Measurements from ENCODE around the gene DUSP5. TPM values are rescaled to one million over a fixed set of nuclear protein-coding genes. Genes with fewer than 3 reads are reported as not detected.

The DUSP5 gene
- total RNA-seq, 1 donor from 2014 or later: 5.2 TPM

- Histone ChIP-seq H3K27ac (ENCODE audit: low read depth, low read length) (no peak overlapping the region), H3K9me3 (ENCODE audit: control insufficient read depth in 3 of 3, low read length in 3 of 3) (no peaks in the 10 kb centered on the region), H3K4me1 (ENCODE audit: control insufficient read depth in 3 of 3, insufficient read depth in 3 of 3, low read length in 3 of 3) (peaks cover 0 to 13% (median 10%) of the 10 kb centered on the region in 3 donors), H3K9ac (ENCODE audit: low read depth in 1 of 3, low read length in 3 of 3) (no peak overlapping the region), H3K4me3 (ENCODE audit: low read length in 3 of 3) (no peak overlapping the region), H3K27me3 (ENCODE audit: control insufficient read depth in 3 of 3, insufficient read depth in 3 of 3, low read length in 3 of 3) (no peaks in the 10 kb centered on the region), H3K36me3 (ENCODE audit: control insufficient read depth in 3 of 3, insufficient read depth in 3 of 3, low read length in 3 of 3) (peaks cover 0 to 3% (median 3%) of the 10 kb centered on the region in 3 donors)
Observed at GRCh38 chr10:110513949-110514348, 16.2 kb downstream of the DUSP5 start.

- Histone ChIP-seq H3K4me1 (ENCODE audit: control insufficient read depth in 3 of 3, insufficient read depth in 3 of 3, low read length in 3 of 3) (peaks cover 0 to 13% (median 4%) of the 10 kb centered on the region in 3 donors), H3K9me3 (ENCODE audit: control insufficient read depth in 3 of 3, low read length in 3 of 3) (no peaks in the 10 kb centered on the region), H3K27me3 (ENCODE audit: control insufficient read depth in 3 of 3, insufficient read depth in 3 of 3, low read length in 3 of 3) (no peaks in the 10 kb centered on the region), H3K36me3 (ENCODE audit: control insufficient read depth in 3 of 3, insufficient read depth in 3 of 3, low read length in 3 of 3) (peaks cover 0 to 3% (median 3%) of the 10 kb centered on the region in 3 donors), H3K27ac (ENCODE audit: low read depth, low read length) (no peak overlapping the region), H3K9ac (ENCODE audit: low read depth in 1 of 3, low read length in 3 of 3) (no peak overlapping the region), H3K4me3 (ENCODE audit: low read length in 3 of 3) (no peak overlapping the region)
Observed at GRCh38 chr10:110514848-110515247, 17.1 kb downstream of the DUSP5 start.

GRCh38 chr10:110516815-110517492, 19.2 kb downstream of the DUSP5 start:
- Histone ChIP-seq H3K4me1 (ENCODE audit: control insufficient read depth in 3 of 3, insufficient read depth in 3 of 3, low read length in 3 of 3) (peaks cover 0 to 9% (median 2%) of the 10 kb centered on the region in 3 donors), H3K27me3 (ENCODE audit: control insufficient read depth in 3 of 3, insufficient read depth in 3 of 3, low read length in 3 of 3) (no peaks in the 10 kb centered on the region), H3K36me3 (ENCODE audit: control insufficient read depth in 3 of 3, insufficient read depth in 3 of 3, low read length in 3 of 3) (no peaks in the 10 kb centered on the region), H3K9ac (ENCODE audit: low read depth in 1 of 3, low read length in 3 of 3) (no peak overlapping the region), H3K27ac (ENCODE audit: low read depth, low read length) (no peak overlapping the region), H3K4me3 (ENCODE audit: low read length in 3 of 3) (no peak overlapping the region), H3K9me3 (ENCODE audit: control insufficient read depth in 3 of 3, low read length in 3 of 3) (no peaks in the 10 kb centered on the region)

GRCh38 chr10:110522365-110522988, 24.8 kb downstream of the DUSP5 start:
- Histone ChIP-seq H3K4me1 (ENCODE audit: control insufficient read depth in 3 of 3, insufficient read depth in 3 of 3, low read length in 3 of 3) (no peaks in the 10 kb centered on the region), H3K27ac (ENCODE audit: low read depth, low read length) (no peak overlapping the region), H3K9ac (ENCODE audit: low read depth in 1 of 3, low read length in 3 of 3) (no peak overlapping the region), H3K9me3 (ENCODE audit: control insufficient read depth in 3 of 3, low read length in 3 of 3) (no peaks in the 10 kb centered on the region), H3K36me3 (ENCODE audit: control insufficient read depth in 3 of 3, insufficient read depth in 3 of 3, low read length in 3 of 3) (no peaks in the 10 kb centered on the region), H3K27me3 (ENCODE audit: control insufficient read depth in 3 of 3, insufficient read depth in 3 of 3, low read length in 3 of 3) (no peaks in the 10 kb centered on the region), H3K4me3 (ENCODE audit: low read length in 3 of 3) (no peak overlapping the region)

- Histone ChIP-seq H3K9ac (ENCODE audit: low read depth in 1 of 3, low read length in 3 of 3) (no peak overlapping the region), H3K27ac (ENCODE audit: low read depth, low read length) (no peak overlapping the region), H3K27me3 (ENCODE audit: control insufficient read depth in 3 of 3, insufficient read depth in 3 of 3, low read length in 3 of 3) (peaks cover 0 to 6% (median 4%) of the 10 kb centered on the region in 3 donors), H3K4me3 (ENCODE audit: low read length in 3 of 3) (no peak overlapping the region), H3K9me3 (ENCODE audit: control insufficient read depth in 3 of 3, low read length in 3 of 3) (no peaks in the 10 kb centered on the region), H3K36me3 (ENCODE audit: control insufficient read depth in 3 of 3, insufficient read depth in 3 of 3, low read length in 3 of 3) (no peaks in the 10 kb centered on the region), H3K4me1 (ENCODE audit: control insufficient read depth in 3 of 3, insufficient read depth in 3 of 3, low read length in 3 of 3) (no peaks in the 10 kb centered on the region)
Observed at GRCh38 chr10:110523736-110524135, 26.0 kb downstream of the DUSP5 start.

GRCh38 chr10:110524179-110524858, 26.6 kb downstream of the DUSP5 start:
- no peaks in the 10 kb centered on the region for H3K36me3 ChIP-seq (ENCODE audit: control insufficient read depth in 3 of 3, insufficient read depth in 3 of 3, low read length in 3 of 3)
- peaks cover 2 to 6% (median 4%) of the 10 kb centered on the region in 3 donors for H3K27me3 ChIP-seq (ENCODE audit: control insufficient read depth in 3 of 3, insufficient read depth in 3 of 3, low read length in 3 of 3)
- no peak overlapping the region for H3K4me3 ChIP-seq (ENCODE audit: low read length in 3 of 3)

GRCh38 chr10:110524859-110525232, 27.1 kb downstream of the DUSP5 start:
- H3K9me3 ChIP-seq (ENCODE audit: control insufficient read depth in 3 of 3, low read length in 3 of 3): no peaks in the 10 kb centered on the region
- peaks cover 2 to 10% (median 4%) of the 10 kb centered on the region in 3 donors for H3K27me3 ChIP-seq (ENCODE audit: control insufficient read depth in 3 of 3, insufficient read depth in 3 of 3, low read length in 3 of 3)
- H3K27ac ChIP-seq (ENCODE audit: low read depth, low read length): no peak overlapping the region
- H3K4me1 ChIP-seq (ENCODE audit: control insufficient read depth in 3 of 3, insufficient read depth in 3 of 3, low read length in 3 of 3): peaks cover 0 to 3% (median 0%) of the 10 kb centered on the region in 3 donors
- no peaks in the 10 kb centered on the region for H3K36me3 ChIP-seq (ENCODE audit: control insufficient read depth in 3 of 3, insufficient read depth in 3 of 3, low read length in 3 of 3)
- no peak overlapping the region for H3K9ac ChIP-seq (ENCODE audit: low read depth in 1 of 3, low read length in 3 of 3)
- H3K4me3 ChIP-seq (ENCODE audit: low read length in 3 of 3): no peak overlapping the region

More at GRCh38 chr10:110524179-110524858, 26.6 kb downstream of the DUSP5 start:
- H3K4me1 ChIP-seq (ENCODE audit: control insufficient read depth in 3 of 3, insufficient read depth in 3 of 3, low read length in 3 of 3): no peaks in the 10 kb centered on the region
- no peak overlapping the region for H3K27ac ChIP-seq (ENCODE audit: low read depth, low read length)
- H3K9me3 ChIP-seq (ENCODE audit: control insufficient read depth in 3 of 3, low read length in 3 of 3): no peaks in the 10 kb centered on the region
- H3K9ac ChIP-seq (ENCODE audit: low read depth in 1 of 3, low read length in 3 of 3): no peak overlapping the region

- Histone ChIP-seq H3K27ac (ENCODE audit: low read depth, low read length) (no peak overlapping the region), H3K9ac (ENCODE audit: low read depth in 1 of 3, low read length in 3 of 3) (no peak overlapping the region), H3K4me3 (ENCODE audit: low read length in 3 of 3) (no peak overlapping the region), H3K27me3 (ENCODE audit: control insufficient read depth in 3 of 3, insufficient read depth in 3 of 3, low read length in 3 of 3) (peaks cover 6 to 13% (median 8%) of the 10 kb centered on the region in 3 donors), H3K36me3 (ENCODE audit: control insufficient read depth in 3 of 3, insufficient read depth in 3 of 3, low read length in 3 of 3) (no peaks in the 10 kb centered on the region), H3K4me1 (ENCODE audit: control insufficient read depth in 3 of 3, insufficient read depth in 3 of 3, low read length in 3 of 3) (peaks cover 0 to 8% (median 0%) of the 10 kb centered on the region in 3 donors), H3K9me3 (ENCODE audit: control insufficient read depth in 3 of 3, low read length in 3 of 3) (no peaks in the 10 kb centered on the region)
Observed at GRCh38 chr10:110525349-110526260, 27.9 kb downstream of the DUSP5 start.

GRCh38 chr10:110527731-110528171, 30.0 kb downstream of the DUSP5 start:
- H3K9ac ChIP-seq (ENCODE audit: low read depth in 1 of 3, low read length in 3 of 3): no peak overlapping the region

More at GRCh38 chr10:110527731-110528171, 30.0 kb downstream of the DUSP5 start:
- no peak overlapping the region for H3K27ac ChIP-seq (ENCODE audit: low read depth, low read length)
- H3K9me3 ChIP-seq (ENCODE audit: control insufficient read depth in 3 of 3, low read length in 3 of 3): no peaks in the 10 kb centered on the region
- no peak overlapping the region for H3K4me3 ChIP-seq (ENCODE audit: low read length in 3 of 3)
- peaks cover 0 to 8% (median 0%) of the 10 kb centered on the region in 3 donors for H3K4me1 ChIP-seq (ENCODE audit: control insufficient read depth in 3 of 3, insufficient read depth in 3 of 3, low read length in 3 of 3)
- H3K36me3 ChIP-seq (ENCODE audit: control insufficient read depth in 3 of 3, insufficient read depth in 3 of 3, low read length in 3 of 3): no peaks in the 10 kb centered on the region
- peaks cover 15 to 31% (median 24%) of the 10 kb centered on the region in 3 donors for H3K27me3 ChIP-seq (ENCODE audit: control insufficient read depth in 3 of 3, insufficient read depth in 3 of 3, low read length in 3 of 3)
